Keratinocyte (primary cell): ENCODE measurements around the gene RFC1. TPM values are rescaled to one million over a fixed set of nuclear protein-coding genes. Genes with fewer than 3 reads are reported as not detected.
"Not testable (repeated sequence)": the region's sequence is repeated elsewhere in the genome, so short reads cannot be mapped to it uniquely, and the experiment has no call there.

Source experiments
- DNase-seq: peaks from one replicate; pipeline ENCODE4 v3.0.0-alpha.2; 2011; ENCODE audit warnings: low read depth, missing footprints, low spot score
- FAIRE-seq: peaks from 2 replicates; lab custom pipeline; 2011; peaks lifted over from hg19 to GRCh38; lab: Jason Lieb, UNC
- H2AFZ ChIP-seq: 2 replicates; pipeline ENCODE4 v1.6.0; 2012; ENCODE audit warnings: low read length, control low read depth, inconsistent platforms; ENCODE audit not compliant: control insufficient read depth
- H3K27ac ChIP-seq: 2 replicates; pipeline ENCODE4 v1.5.1; 2011; ENCODE audit warnings: low read length; ENCODE audit not compliant: control insufficient read depth, insufficient read depth
- H3K27me3 ChIP-seq: 3 replicates; pipeline ENCODE4 v1.6.0; 2011; ENCODE audit warnings: low read length; ENCODE audit not compliant: control insufficient read depth, insufficient read depth; ENCODE audit errors: extremely low read depth
- H3K36me3 ChIP-seq, 2 experiments: 2 replicates in 1 of 2; 3 replicates in 1 of 2; pipeline ENCODE4 v1.5.1; 2011; ENCODE audit warnings: low read length in 2 of 2, mild to moderate bottlenecking in 1 of 2; ENCODE audit not compliant: control insufficient read depth in 2 of 2, insufficient read depth in 2 of 2; ENCODE audit errors: extremely low read depth in 1 of 2
- H3K4me1 ChIP-seq: 3 replicates; pipeline ENCODE4 v1.5.1; 2011; ENCODE audit warnings: low read length; ENCODE audit not compliant: control insufficient read depth, insufficient read depth; ENCODE audit errors: extremely low read depth
- H3K4me2 ChIP-seq: 3 replicates; pipeline ENCODE4 v1.6.0; 2011; ENCODE audit warnings: low read depth, low read length; ENCODE audit not compliant: control insufficient read depth, insufficient read depth; ENCODE audit errors: extremely low read depth
- H3K4me3 ChIP-seq, 3 experiments: fragments of 200-600 bp in 1 of 3; sonication (generic) in 1 of 3; 2 replicates in 2 of 3; 3 replicates in 1 of 3; pipeline ENCODE4 v1.5.1; 2011 to 2016; ENCODE audit warnings: low read length in 3 of 3, mild to moderate bottlenecking in 3 of 3, control low read depth in 2 of 3, inconsistent platforms in 1 of 3, low read depth in 1 of 3, mixed read lengths in 1 of 3, mixed run types in 1 of 3, moderate library complexity in 1 of 3; ENCODE audit not compliant: control insufficient read depth in 2 of 3, insufficient read depth in 2 of 3; ENCODE audit errors: extremely low read depth in 1 of 3
- H3K79me2 ChIP-seq: 2 replicates; pipeline ENCODE4 v1.6.0; 2012; ENCODE audit warnings: low read length; ENCODE audit not compliant: control insufficient read depth, insufficient read depth
- H3K9ac ChIP-seq: 3 replicates; pipeline ENCODE4 v1.6.0; 2011; ENCODE audit warnings: low read length; ENCODE audit not compliant: control insufficient read depth, insufficient read depth; ENCODE audit errors: extremely low read depth
- H3K9me1 ChIP-seq: 3 replicates; pipeline ENCODE4 v1.6.0; 2011; ENCODE audit warnings: low read length; ENCODE audit not compliant: control insufficient read depth, insufficient read depth; ENCODE audit errors: extremely low read depth
- H3K9me3 ChIP-seq: 2 replicates; pipeline ENCODE4 v1.5.1; 2012; ENCODE audit warnings: low read depth, low read length; ENCODE audit not compliant: control insufficient read depth
- H4K20me1 ChIP-seq: 3 replicates; pipeline ENCODE4 v1.6.0; 2011; ENCODE audit warnings: low read length; ENCODE audit not compliant: control insufficient read depth, insufficient read depth; ENCODE audit errors: extremely low read depth
- EZH2 ChIP-seq: IDR thresholded peaks from one replicate; pipeline ENCODE4 v1.6.1; 2012; ENCODE audit warnings: inconsistent platforms, mild to moderate bottlenecking, low read length, moderate library complexity
- dilution Hi-C: fragments of 300-500 bp; cut with MboI; formaldehyde crosslinking; loops from one replicate; pipeline ENCODE4 v1.7.0; 2020; ENCODE audit warnings: low sequenced_read_pairs; ENCODE audit not compliant: extremely low pct_ligation_motif_present
- polyA plus RNA-seq, 5 experiments: library from polyadenylated mRNA; depleted of rRNA in 3 of 5; stranded (reverse) in 3 of 5; stranded (forward) in 1 of 5; unstranded in 1 of 5; fragments of >200 nt; gene quantifications; 1 replicate in 1 of 5; 2 replicates in 3 of 5; 3 replicates in 1 of 5; pipeline versions ENCODE4 v1.2.1 to v1.2.3, GENCODE V29; 2011 to 2012; ENCODE audit warnings: missing spikeins in 2 of 5, low read depth in 1 of 5, low replicate concordance in 1 of 5
- TF ChIP-seq, protein P1 (sequence below), 3 experiments: IDR thresholded peaks in 1 of 3; conservative IDR thresholded peaks in 1 of 3; optimal IDR thresholded peaks in 1 of 3; 2 replicates in 2 of 3; 3 replicates in 1 of 3; pipeline versions ENCODE3 to v1.5.1; 2011; ENCODE audit warnings: low read length in 3 of 3, mild to moderate bottlenecking in 3 of 3, moderate library complexity in 2 of 3, control low read depth in 1 of 3, inconsistent platforms in 1 of 3; ENCODE audit not compliant: insufficient read depth in 2 of 3; ENCODE audit errors: extremely low read depth in 1 of 3

The RFC1 gene
- polyA plus RNA-seq, 1 donor (not counting 4 experiments of a cell fraction or from before 2014, with no cell fraction given): 17.4 TPM

DNA sequence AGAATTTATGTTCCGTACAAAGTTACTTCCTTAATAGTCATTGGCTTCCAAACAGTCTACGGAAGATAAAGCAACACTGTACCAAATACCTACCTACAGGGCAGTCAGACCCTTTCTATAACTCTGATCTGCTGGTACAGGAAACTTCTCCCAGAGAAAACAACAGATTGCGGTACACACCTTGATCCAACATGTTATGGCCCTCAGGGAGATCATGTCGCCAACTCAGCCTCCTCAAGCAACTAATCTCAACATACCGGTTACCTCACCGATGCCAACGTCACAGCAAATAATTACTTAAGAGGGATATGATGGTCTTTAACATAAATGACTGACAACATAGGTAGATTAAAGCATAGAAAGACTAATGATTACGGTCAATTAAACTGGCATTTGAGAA lies 70.4 kb downstream of the RFC1 start:
- H3K36me3 ChIP-seq: peaks cover 6 to 23% of the 10 kb centered on the region in 2 experiments
- H3K9me1 ChIP-seq: no peaks in the 10 kb centered on the region
- no peak overlapping the region for H3K27ac ChIP-seq
- no peak for TF ChIP-seq EZH2
- TF ChIP-seq, protein P1, sequence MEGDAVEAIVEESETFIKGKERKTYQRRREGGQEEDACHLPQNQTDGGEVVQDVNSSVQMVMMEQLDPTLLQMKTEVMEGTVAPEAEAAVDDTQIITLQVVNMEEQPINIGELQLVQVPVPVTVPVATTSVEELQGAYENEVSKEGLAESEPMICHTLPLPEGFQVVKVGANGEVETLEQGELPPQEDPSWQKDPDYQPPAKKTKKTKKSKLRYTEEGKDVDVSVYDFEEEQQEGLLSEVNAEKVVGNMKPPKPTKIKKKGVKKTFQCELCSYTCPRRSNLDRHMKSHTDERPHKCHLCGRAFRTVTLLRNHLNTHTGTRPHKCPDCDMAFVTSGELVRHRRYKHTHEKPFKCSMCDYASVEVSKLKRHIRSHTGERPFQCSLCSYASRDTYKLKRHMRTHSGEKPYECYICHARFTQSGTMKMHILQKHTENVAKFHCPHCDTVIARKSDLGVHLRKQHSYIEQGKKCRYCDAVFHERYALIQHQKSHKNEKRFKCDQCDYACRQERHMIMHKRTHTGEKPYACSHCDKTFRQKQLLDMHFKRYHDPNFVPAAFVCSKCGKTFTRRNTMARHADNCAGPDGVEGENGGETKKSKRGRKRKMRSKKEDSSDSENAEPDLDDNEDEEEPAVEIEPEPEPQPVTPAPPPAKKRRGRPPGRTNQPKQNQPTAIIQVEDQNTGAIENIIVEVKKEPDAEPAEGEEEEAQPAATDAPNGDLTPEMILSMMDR (optimal IDR thresholded peaks at IDR 0.05 in 1 of 3, IDR thresholded peaks at IDR 0.05 in 1 of 3, conservative IDR thresholded peaks at IDR 0.05 in 1 of 3; ENCODE audit: extremely low read depth in 1 of 3, insufficient read depth in 2 of 3, low read length in 3 of 3): no peak
- H3K4me1 ChIP-seq: no peaks in the 10 kb centered on the region
- FAIRE-seq: peak; percentile 77
- no peaks in the 10 kb centered on the region for H4K20me1 ChIP-seq
- no peaks in the 10 kb centered on the region for H3K27me3 ChIP-seq
- H3K9ac ChIP-seq: no peak overlapping the region
- H3K9me3 ChIP-seq: no peaks in the 10 kb centered on the region
- no peak overlapping the region for H2AFZ ChIP-seq
- H3K4me2 ChIP-seq: no peak overlapping the region
- dilution Hi-C loops: no loop called here
- no peak overlapping the region for H3K4me3 ChIP-seq
- peak; percentile 21 for DNase-seq
- no peaks in the 10 kb centered on the region for H3K79me2 ChIP-seq

DNA sequence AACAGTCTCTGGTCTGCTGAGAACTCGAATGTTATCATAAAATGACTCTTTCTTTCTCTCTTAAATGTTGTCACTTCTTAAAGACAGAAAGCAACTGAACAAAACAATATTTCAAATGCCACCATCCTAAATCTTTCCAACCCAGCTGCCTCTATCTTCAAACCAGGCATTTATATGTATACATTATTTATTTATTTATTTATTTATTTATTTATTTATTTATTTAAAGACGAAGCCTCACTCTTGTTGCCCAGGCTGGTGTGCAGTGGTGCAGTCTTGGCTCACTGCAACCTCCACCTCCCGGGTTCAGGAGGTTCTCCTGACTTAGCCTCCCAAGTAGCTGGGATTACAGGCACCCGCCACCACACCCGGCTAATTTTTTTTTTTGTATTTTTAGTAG lies 73.7 kb downstream of the RFC1 start:
- H2AFZ ChIP-seq, H3K27me3 ChIP-seq, H3K27ac ChIP-seq, H3K9me3 ChIP-seq, H3K4me1 ChIP-seq, H3K79me2 ChIP-seq, H3K9me1 ChIP-seq, H3K9ac ChIP-seq, FAIRE-seq, H3K4me3 ChIP-seq, H4K20me1 ChIP-seq, DNase-seq, dilution Hi-C loops, H3K4me2 ChIP-seq: not testable (repeated sequence)
- peaks cover 11 to 18% of the 10 kb centered on the region in 2 experiments for H3K36me3 ChIP-seq

DNA sequence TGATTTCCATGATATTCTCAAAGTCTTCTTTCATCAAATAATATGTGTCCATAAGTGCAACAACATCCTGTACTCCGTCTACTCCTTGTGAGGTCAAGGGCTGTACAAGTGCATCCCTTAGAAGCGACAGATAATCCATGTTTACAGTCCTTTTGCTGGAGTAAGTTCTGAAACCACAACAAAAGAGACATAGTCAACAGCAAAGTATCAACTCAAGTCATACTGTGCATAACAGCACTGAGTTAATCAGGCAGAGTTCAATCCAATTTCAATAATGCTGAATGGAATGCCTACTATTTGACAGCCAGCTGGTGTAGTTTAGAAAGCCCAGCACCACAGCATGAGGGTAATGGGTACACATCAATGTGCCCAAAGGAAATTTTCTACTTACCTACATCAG lies 74.5 kb downstream of the RFC1 start:
- FAIRE-seq (peak; percentile 66), DNase-seq (no peak)
- Histone ChIP-seq H3K9ac (no peak overlapping the region), H3K79me2 (no peaks in the 10 kb centered on the region), H3K36me3 (peaks cover 13 to 17% of the 10 kb centered on the region in 2 experiments), H3K4me3 (no peak overlapping the region), H3K4me2 (no peak overlapping the region), H3K27me3 (no peaks in the 10 kb centered on the region), H3K9me1 (no peaks in the 10 kb centered on the region), H2AFZ (no peak overlapping the region), H3K27ac (no peak overlapping the region), H4K20me1 (no peaks in the 10 kb centered on the region), H3K9me3 (no peaks in the 10 kb centered on the region), H3K4me1 (no peaks in the 10 kb centered on the region)
- TF ChIP-seq, protein P1 (optimal IDR thresholded peaks at IDR 0.05 in 1 of 3, IDR thresholded peaks at IDR 0.05 in 1 of 3, conservative IDR thresholded peaks at IDR 0.05 in 1 of 3; ENCODE audit: extremely low read depth in 1 of 3, insufficient read depth in 2 of 3, low read length in 3 of 3): no peak
- TF ChIP-seq EZH2: no peak
- dilution Hi-C loops: no loop called here
